ENCODE measurements around the gene PACS1.

Gene PACS1

DNA sequence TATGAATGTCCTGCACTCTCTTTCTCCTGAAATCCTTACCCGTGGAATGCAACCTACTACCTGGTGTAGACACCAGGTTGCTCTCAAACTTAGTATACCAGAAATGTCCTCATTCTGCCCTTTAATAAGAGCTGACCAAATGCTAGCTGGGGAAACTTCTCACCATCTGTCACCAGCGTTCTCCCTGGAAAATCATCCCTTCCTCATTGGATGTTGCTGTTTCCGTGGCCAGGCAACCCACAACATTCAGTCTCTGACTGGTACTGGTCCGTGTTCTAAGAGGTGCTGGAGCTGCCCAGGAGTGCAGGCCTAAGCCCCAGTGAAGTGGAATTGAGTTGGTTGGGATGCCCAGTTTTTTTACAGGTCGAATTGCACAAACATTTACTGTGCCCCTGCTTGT, 157.6 kb downstream of the PACS1 start:
- Histone ChIP-seq H3K9me3 (no peaks in the 10 kb centered on the region), H3K27me3 (no peaks in the 10 kb centered on the region), H3K36me3 (peaks cover 3% of the 10 kb centered on the region), H3K4me3 (ENCODE audit: low read depth, low read length) (no peak overlapping the region), H3K4me1 (no peaks in the 10 kb centered on the region)
- no peak for DNase-seq
- TF ChIP-seq, protein P1, sequence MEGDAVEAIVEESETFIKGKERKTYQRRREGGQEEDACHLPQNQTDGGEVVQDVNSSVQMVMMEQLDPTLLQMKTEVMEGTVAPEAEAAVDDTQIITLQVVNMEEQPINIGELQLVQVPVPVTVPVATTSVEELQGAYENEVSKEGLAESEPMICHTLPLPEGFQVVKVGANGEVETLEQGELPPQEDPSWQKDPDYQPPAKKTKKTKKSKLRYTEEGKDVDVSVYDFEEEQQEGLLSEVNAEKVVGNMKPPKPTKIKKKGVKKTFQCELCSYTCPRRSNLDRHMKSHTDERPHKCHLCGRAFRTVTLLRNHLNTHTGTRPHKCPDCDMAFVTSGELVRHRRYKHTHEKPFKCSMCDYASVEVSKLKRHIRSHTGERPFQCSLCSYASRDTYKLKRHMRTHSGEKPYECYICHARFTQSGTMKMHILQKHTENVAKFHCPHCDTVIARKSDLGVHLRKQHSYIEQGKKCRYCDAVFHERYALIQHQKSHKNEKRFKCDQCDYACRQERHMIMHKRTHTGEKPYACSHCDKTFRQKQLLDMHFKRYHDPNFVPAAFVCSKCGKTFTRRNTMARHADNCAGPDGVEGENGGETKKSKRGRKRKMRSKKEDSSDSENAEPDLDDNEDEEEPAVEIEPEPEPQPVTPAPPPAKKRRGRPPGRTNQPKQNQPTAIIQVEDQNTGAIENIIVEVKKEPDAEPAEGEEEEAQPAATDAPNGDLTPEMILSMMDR (IDR thresholded peaks at IDR 0.05; ENCODE audit: low read depth, low read length) = no peak

DNA sequence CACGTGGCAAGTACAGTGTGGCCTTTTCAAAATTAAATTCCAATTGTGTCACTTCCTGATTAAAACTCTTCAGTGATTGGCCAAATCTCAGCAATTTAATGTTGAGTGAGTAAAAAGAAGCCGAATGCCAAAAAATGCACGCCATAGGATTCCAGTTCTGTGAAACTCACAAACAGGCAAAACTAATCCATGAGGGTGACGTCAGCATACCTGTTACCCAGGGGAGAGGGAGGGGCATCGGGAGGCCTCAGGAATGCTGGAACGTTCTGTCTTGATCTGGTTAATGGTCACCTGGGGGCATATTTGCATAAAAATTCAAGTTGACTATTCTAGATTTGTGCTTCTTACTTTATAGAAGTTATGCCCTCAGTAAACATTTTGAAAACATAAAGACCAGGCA, 158.4 kb downstream of the PACS1 start:
- DNase-seq = no peak
- H3K27me3 ChIP-seq = no peaks in the 10 kb centered on the region
- H3K4me3 ChIP-seq (ENCODE audit: low read depth, low read length) = no peak overlapping the region
- TF ChIP-seq, protein P1 (IDR thresholded peaks at IDR 0.05; ENCODE audit: low read depth, low read length) = no peak
- H3K4me1 ChIP-seq = no peaks in the 10 kb centered on the region
- no peaks in the 10 kb centered on the region for H3K9me3 ChIP-seq
- H3K36me3 ChIP-seq = peaks cover 3% of the 10 kb centered on the region

DNA sequence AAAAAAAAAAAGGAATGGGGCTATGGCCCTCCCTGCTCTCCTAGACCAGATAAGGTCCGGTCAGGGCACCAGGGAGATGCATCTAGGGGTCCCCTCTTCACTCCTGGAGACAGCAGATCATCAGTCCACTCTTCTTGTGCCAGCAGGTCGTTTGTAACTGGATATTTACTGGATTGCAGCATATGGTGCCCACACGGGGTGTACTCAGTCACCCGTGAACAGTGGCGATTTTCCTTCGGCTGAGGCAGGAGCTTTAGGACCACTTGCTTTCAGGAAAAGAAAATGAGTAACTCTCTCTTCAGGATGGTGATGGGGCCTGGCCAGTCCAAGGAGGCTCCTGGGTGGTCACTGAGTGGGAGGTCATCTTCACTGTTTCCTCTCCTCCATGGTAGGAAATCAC, 160.1 kb downstream of the PACS1 start:
- Histone ChIP-seq H3K4me1 (no peaks in the 10 kb centered on the region), H3K4me3 (ENCODE audit: low read depth, low read length) (no peak overlapping the region), H3K27me3 (no peaks in the 10 kb centered on the region), H3K9me3 (no peaks in the 10 kb centered on the region), H3K36me3 (peaks cover 3% of the 10 kb centered on the region)
- DNase-seq = no peak
- TF ChIP-seq, protein P1 (IDR thresholded peaks at IDR 0.05; ENCODE audit: low read depth, low read length) = no peak

DNA sequence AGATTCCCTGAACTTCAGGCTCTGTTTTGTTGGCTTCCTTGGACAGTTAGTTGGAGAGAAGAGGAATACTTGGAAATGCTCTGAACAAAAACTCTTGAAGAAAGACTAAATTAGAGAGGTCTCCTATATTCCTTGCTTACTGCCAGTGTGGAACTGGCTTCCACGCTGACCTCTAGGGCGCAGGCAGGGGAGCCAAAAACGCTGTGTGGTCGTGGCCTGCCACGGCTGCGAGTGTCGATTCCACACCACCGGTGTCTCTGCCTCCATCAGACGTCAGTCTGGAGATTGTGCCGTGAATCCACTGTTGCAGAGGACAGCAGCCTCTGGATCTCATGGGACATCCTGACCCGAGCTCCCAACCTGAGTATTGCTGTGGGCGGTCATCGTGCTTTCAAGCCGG, 160.9 kb downstream of the PACS1 start:
- Histone ChIP-seq H3K4me1 (no peaks in the 10 kb centered on the region), H3K36me3 (peaks cover 3% of the 10 kb centered on the region), H3K27me3 (no peaks in the 10 kb centered on the region), H3K9me3 (no peaks in the 10 kb centered on the region), H3K4me3 (ENCODE audit: low read depth, low read length) (no peak overlapping the region)
- TF ChIP-seq, protein P1 (IDR thresholded peaks at IDR 0.05; ENCODE audit: low read depth, low read length) = no peak
- DNase-seq = no peak

DNA sequence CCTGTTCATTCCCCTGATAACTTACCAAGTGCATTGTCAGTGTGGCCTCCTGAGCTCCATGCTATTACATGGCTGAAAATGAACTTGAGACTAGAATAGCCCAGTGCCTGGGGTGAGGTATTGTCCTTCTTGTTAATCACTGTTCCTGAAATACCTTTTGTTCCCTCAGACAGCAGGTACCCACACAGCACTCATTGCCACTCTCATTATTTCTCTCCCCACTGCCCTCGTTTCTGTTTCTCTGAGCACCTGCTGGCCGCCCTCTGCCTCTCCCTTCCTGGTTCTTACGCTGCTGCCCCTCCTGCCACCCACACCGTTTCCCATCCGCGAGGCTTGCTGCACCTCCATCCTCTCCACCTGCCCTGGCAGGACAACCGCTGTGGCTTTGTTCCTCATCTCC, 161.5 kb downstream of the PACS1 start:
- H3K27me3 ChIP-seq = no peaks in the 10 kb centered on the region

DNA sequence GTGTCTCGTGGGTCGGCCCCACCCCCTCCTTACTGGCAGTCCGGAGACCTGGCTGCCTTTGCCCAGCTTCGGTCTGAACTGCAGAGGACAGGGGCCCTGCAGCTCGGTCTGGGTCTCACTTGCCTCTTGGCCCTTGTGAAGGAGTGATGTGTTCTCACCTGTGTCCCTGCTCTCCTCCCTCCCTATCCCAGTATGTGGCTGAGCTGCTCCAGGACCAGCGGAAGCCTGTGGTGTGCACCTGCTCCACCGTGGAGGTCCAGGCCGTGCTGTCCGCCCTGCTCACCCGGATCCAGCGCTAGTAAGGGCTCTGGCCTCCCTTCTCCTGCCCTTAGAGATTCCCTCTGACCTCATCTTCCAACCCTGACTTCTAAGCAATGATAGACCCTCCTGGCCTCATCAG, 162.7 kb downstream of the PACS1 start:
- no peak for DNase-seq
- Histone ChIP-seq H3K4me3 (ENCODE audit: low read depth, low read length) (no peak overlapping the region), H3K9me3 (no peaks in the 10 kb centered on the region), H3K27me3 (no peaks in the 10 kb centered on the region), H3K36me3 (peaks cover 3% of the 10 kb centered on the region), H3K4me1 (no peaks in the 10 kb centered on the region)
- TF ChIP-seq, protein P1 (IDR thresholded peaks at IDR 0.05; ENCODE audit: low read depth, low read length) = no peak

More for the DNA sequence above, 161.5 kb downstream of the PACS1 start:
- H3K4me3 ChIP-seq (ENCODE audit: low read depth, low read length) = no peak overlapping the region
- TF ChIP-seq, protein P1 (IDR thresholded peaks at IDR 0.05; ENCODE audit: low read depth, low read length) = no peak
- H3K4me1 ChIP-seq = no peaks in the 10 kb centered on the region
- H3K9me3 ChIP-seq = no peaks in the 10 kb centered on the region
- DNase-seq = no peak
- H3K36me3 ChIP-seq = peaks cover 3% of the 10 kb centered on the region
